ENCODE results near the gene SF3B4.

The SF3B4 gene

DNA sequence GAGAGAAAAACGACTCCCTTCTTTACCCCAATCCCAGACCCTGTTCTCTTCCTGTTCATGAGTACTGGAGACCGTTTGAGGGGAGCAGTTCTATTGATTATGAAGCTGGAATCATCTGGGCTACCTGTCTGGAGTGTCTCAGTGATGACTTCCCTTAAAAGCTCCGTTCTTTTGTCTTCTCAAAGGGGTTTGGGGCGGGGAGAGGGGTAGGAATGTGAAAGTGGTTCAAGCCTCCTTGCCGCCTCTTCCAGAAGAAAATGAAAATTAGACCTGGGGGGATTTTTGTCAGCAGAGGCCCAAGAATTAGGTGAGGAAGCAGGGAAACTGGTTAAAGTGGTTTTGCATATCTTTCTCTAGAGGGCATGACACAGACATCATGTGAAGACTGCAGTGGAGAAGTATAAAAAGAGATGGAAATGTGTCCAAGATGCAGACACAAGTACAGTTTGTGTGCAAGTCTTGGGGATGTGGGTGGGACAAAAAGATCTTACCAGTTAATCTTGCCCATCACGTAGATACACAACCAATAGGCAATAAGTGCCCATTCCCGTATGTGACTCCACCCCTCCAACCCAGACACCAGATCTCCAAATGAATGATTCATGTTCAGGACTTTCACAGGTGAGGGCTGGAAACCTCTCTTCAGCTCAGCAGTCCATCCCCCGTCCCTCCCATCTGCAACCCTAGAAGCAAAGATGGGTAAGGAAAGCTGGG lies 9.5 kb upstream of the SF3B4 start:
- Mint-ChIP-seq H3K36me3 (ENCODE audit: low read depth) (peaks cover 2% of the 10 kb centered on the region), H3K4me3 (peak overlapping the region; percentile 84), H3K27me3 (ENCODE audit: low read depth, poor library complexity) (no peaks in the 10 kb centered on the region), H3K4me1 (peaks cover 58% of the 10 kb centered on the region), H3K9me3 (no peaks in the 10 kb centered on the region), H3K27ac (no peak overlapping the region)
- DNase-seq: no peak
- no peak for TF ChIP-seq CTCF (IDR thresholded peaks at IDR 0.05)

GRCh38 chr1:149936170-149936991 lies 8.8 kb upstream of the SF3B4 start, which contains the start of gene MTMR11:
MTMR11 (minus strand) TSS chr1:149936879; CDS start chr1:149936647, 232 bp downstream.
- no peaks in the 10 kb centered on the region for H3K27me3 Mint-ChIP-seq (ENCODE audit: low read depth, poor library complexity)
- H3K27ac Mint-ChIP-seq: no peak within 1 kb of the TSS
- DNase-seq: no peak
- H3K4me1 Mint-ChIP-seq: peaks cover 51% of the 10 kb centered on the region
- peaks cover 10% of the 10 kb centered on the region for H3K36me3 Mint-ChIP-seq (ENCODE audit: low read depth)
- no peaks in the 10 kb centered on the region for H3K9me3 Mint-ChIP-seq
- peak within 1 kb of the TSS; percentile 84 for H3K4me3 Mint-ChIP-seq
- no peak for TF ChIP-seq CTCF (IDR thresholded peaks at IDR 0.05)

- no peak for TF ChIP-seq CTCF (IDR thresholded peaks at IDR 0.05)
These were observed 6.8 kb upstream of the SF3B4 start for GRCh38 chr1:149934356-149934755.

GRCh38 chr1:149933208-149933607 lies 5.6 kb upstream of the SF3B4 start:
- Mint-ChIP-seq H3K9me3 (no peaks in the 10 kb centered on the region), H3K27me3 (ENCODE audit: low read depth, poor library complexity) (peaks cover 5% of the 10 kb centered on the region), H3K36me3 (ENCODE audit: low read depth) (peaks cover 10% of the 10 kb centered on the region), H3K4me3 (no peak overlapping the region), H3K27ac (no peak overlapping the region), H3K4me1 (peaks cover 42% of the 10 kb centered on the region)
- no peak for TF ChIP-seq CTCF (IDR thresholded peaks at IDR 0.05)
- DNase-seq: no peak

More at GRCh38 chr1:149934356-149934755, 6.8 kb upstream of the SF3B4 start:
- Mint-ChIP-seq H3K27me3 (ENCODE audit: low read depth, poor library complexity) (peaks cover 4% of the 10 kb centered on the region), H3K27ac (no peak overlapping the region), H3K9me3 (no peaks in the 10 kb centered on the region), H3K4me1 (peaks cover 38% of the 10 kb centered on the region), H3K4me3 (no peak overlapping the region), H3K36me3 (ENCODE audit: low read depth) (peaks cover 10% of the 10 kb centered on the region)
- DNase-seq: no peak

DNA sequence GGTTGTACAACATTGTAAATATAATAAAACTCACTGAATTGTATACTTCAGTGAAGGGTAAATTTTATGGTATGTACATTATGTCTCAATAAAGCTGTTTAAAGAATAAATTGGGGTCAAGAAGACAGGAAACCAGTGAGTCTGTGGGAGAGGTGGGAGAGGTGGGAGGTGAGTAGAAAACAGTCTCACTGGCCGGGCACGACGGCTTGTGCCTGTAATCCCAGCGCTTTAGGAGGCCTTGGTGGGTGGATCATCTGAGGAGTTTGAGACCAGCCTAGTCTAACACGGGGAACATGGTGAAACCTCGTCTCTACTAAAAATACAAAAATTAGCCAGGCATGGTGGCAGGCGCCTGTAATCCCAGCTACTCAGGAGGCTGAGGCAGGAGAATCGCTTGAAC lies 4.9 kb upstream of the SF3B4 start:
- Mint-ChIP-seq H3K27ac (no peak overlapping the region), H3K36me3 (ENCODE audit: low read depth) (peaks cover 10% of the 10 kb centered on the region), H3K9me3 (no peaks in the 10 kb centered on the region), H3K4me1 (peaks cover 42% of the 10 kb centered on the region), H3K27me3 (ENCODE audit: low read depth, poor library complexity) (peaks cover 5% of the 10 kb centered on the region), H3K4me3 (no peak overlapping the region)
- TF ChIP-seq CTCF (IDR thresholded peaks at IDR 0.05): no peak
- no peak for DNase-seq
